Epithelial cell of prostate (primary cell): ENCODE measurements around the gene DAB1.

Experiments used
- DNase-seq: peaks from one replicate; pipeline ENCODE4 v3.0.0-alpha.2; 2011; ENCODE audit warnings: low read depth, low spot score
- H3K27ac ChIP-seq: fragments of 450-650 bp; 2 replicates; pipeline ENCODE4 v1.5.1; 2017; ENCODE audit warnings: mild to moderate bottlenecking

DAB1 gene

DNA sequence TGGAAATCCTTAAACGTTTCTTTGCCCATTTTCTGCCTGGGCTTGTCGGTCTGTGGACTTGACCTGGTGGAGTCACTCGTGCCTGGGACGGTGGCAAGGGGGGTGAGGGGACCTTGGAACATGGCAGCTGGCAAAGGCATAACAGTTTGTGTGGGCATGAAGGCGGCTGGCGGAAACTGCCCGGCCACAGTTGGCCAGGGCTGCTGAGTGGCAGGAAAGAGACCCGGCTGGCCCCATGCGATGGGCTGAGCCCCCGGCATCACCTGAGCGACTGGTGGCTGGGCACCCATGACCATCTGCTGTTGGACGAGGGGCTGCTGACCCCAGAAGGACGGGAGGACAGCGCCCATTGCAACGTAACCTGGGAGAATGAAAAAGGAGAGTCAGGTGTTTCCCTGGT, 408.8 kb downstream of the DAB1 start:
- H3K27ac ChIP-seq, result no peak overlapping the region
- DNase-seq, result no peak

DNA sequence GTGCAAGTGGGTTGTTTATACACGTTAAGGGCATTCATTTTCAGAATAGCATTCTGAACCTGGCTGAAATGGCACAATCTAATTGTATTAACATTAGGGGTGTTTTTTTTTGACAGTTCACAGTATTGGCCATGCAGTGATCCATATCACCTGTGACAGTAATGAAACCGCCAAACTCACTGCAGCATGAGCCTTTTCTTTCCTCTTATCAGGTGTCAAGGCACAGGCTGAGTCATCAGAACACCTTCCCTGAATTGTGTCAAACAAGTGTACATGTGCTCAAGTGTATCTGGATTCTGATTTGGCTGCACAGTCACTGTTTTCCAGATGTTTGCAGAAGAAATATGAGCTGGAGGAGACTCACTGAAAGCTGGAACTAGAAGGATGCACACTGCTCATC, 410.3 kb downstream of the DAB1 start:
- DNase-seq, result no peak
- H3K27ac ChIP-seq, result no peak overlapping the region

GRCh38 chr1:57012315-57012714, 411.5 kb downstream of the DAB1 start:
- no peak for DNase-seq
- no peak overlapping the region for H3K27ac ChIP-seq

DNA sequence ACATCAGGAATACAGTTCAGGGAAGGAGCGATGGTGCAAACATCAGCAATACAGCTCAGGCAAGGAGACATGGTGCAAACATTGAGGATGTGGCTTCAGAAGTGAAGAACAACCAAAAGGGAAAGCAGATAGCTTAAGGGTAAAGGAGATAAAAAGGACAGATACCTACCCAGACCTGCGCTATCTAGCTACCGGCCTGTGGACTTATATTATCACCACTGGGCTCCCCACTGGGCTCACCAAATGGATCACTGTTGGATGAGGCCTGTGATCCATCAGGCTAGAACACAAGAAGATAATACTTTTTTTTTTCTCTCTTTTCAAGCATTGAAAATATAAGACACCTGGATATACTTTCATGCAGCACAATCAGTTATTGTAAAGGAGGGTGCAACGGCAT, 413.3 kb downstream of the DAB1 start:
- H3K27ac ChIP-seq, result no peak overlapping the region
- no peak for DNase-seq

DNA sequence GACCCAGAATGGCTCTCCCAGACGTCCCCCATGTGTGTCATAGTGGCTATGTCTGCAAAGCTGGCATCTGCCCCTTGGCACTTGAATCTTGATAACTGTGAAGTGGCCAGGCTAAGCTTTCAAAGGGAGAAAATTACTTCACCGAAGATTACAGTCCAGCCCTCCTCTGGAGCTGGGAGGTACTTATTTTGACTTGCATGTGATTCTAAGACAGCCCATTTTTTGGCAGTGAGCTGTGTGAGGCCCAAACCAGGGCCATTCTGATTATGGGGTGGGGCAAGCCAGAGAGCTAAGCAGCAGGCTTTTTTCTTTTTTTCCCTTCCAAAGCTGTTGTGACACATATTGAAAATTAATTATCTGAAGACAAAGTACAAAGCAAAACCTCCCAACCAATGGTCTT, 415.9 kb downstream of the DAB1 start:
- DNase-seq, result no peak
- H3K27ac ChIP-seq, result no peak overlapping the region

GRCh38 chr1:57007472-57007871, 416.4 kb downstream of the DAB1 start:
- no peak overlapping the region for H3K27ac ChIP-seq
- DNase-seq, result no peak

DNA sequence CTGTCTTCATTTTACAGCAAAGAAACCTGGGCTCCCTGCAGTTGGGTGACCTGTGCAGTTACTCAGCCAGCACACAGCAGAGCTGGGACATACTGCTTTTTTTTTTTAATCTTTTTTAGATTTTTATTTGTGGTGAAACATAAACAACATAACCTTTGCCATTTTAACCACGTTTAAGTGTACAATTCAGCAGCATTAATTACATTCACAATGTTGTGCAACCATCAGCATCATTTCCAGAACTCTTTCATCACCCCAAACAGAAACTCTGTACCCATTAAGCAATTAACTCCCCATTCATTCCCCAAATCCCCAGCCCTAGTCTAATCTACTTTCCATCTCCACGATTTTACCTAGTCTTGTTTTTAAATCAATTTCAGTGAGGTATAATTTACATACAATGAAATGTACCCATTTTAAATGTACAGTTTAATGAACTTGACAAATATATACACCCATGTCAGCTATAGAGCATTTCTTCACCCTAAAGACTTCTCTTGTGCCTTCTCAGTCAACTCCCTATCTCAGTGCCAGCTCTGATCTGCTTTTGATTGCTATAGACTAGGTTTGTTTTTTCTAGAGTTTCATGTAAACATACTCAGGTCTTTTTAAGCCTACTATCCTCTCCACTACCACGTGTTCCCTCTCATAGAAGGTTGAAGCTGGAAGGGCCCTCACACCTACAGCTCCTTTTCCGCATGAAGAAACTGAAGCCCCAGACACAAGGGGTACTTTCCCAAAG, 420.3 kb downstream of the DAB1 start:
- DNase-seq, result no peak
- H3K27ac ChIP-seq, result no peak overlapping the region

DNA sequence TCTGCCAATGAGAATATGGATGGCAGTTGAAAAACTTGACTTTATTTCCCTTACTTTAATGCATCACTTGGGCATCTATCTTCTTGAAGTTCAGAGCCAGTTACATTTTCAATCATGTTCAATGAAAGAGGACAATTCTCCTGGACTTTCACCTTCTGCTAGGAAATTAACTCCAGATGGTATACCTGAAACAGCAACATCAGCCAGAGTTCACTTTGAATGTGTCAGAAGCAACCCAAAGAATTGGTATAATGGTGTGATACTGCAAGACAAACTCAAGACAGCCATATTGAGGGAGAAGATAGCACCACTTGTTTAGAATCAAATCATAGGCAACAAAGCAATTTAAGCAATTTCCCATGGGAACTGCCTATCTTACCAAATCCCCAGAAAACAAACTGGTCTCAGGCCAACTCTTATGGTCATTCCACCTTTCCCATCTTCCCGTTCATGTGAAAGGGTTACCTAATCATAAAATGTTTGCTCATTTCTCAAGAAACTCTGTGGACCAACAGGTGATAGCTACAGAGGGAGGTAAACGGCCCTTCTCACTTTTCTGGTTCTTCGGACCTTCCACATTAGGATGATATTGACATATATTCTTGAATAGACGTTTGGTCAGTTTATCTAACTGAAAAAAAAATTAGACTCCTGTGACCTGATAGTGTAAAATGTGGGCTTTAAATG, 428.3 kb downstream of the DAB1 start:
- no peak overlapping the region for H3K27ac ChIP-seq
- DNase-seq, result no peak

DNA sequence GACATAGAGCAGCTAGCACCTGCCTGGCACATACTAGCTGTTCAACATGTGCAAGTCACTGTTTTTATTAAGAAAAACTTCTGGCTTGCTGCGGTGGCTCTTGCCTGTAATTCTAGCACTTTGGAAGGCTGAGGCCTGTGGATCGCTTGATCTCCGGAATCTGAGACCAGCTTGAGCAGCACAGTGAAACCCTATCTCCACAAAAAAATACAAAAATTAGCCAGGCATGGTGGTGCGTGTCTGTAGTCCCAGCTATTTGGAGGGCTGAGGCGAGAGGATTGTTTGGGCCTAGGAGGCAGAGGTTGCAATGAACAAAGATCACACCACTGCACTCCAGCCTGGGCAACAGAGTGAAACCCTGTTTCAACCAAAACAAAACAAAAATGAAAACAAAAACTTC, 430.4 kb downstream of the DAB1 start:
- no peak overlapping the region for H3K27ac ChIP-seq
- no peak for DNase-seq

DNA sequence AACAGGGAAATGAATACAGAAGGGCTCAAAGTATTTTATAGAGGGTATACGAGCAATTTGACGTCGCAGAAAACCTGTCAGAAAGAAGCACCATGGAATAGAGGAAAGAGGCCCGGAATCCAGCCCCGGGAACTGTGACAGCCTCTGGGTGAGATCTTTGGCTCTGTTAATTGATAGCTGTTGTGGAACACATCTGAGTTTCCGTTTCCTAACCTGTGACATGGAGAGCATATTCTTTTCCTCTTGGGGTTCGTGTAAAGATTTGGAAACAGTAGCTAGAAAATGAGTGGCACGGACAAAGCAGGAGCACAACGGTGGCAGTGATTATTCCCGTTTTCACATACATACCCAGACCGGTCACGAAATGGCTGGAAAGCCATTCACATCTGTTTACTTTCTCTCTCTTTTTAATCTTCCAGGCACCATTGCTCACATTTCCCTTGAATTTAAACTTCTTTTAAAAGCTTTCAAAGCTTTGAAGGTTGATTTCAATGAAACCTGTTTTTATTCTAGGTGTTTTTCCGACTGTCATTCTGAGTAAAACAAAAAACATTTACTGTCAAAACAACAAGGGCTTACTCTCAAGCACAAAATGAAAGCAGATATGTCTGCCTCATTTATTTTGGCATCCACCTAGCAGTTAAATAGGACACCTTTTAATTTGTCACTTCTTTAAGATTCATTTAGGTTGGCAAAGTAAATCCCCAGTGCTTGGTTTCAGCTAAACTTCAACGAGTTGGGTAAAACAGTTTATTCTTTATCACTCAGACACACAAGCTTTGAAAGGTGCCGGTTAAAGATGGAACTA, 431.3 kb downstream of the DAB1 start:
- H3K27ac ChIP-seq, result no peak overlapping the region
- DNase-seq, result no peak

DNA sequence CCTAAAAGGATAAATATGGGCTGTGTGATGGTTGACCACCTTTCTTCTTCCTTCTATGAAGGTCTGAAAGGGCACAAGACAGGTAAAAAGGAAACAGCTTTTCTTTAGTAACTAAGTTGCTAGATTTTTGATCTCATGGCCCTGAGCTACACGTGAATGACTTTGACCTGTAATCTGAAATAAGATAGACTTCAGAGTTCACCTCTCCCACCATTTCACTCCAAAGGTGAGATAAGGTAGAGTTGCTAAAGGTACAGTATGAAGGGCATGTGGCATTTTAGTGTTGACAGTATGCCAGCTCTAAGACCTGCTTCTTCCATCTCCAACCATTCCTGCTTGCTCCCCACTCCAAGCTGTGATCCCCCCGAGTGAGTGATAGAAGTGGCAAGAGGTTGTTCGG, 432.3 kb downstream of the DAB1 start:
- DNase-seq, result no peak
- H3K27ac ChIP-seq, result no peak overlapping the region

DNA sequence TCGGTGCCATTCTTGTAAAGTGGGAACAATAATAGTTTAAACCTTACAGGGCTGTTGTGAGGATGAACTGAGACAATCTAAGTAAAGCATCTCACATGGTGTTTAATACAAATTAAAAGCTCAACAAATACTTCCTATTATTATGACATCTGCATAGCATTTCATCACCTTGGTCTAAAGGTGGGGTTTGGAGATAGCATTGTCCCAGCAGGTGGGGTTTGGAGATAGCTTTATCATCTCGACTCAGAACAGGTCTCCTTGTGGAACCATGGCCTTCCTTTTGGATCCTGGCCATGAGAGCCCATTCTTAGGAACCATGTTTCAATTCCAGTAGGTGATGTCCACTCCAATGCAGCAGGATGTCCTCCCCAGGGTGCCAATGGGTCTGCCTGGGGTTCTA, 437.5 kb downstream of the DAB1 start:
- DNase-seq, result no peak
- H3K27ac ChIP-seq, result no peak overlapping the region

- no peak for DNase-seq
- H3K27ac ChIP-seq, result no peak overlapping the region
Measured at GRCh38 chr1:56985857-56986256, 438.0 kb downstream of the DAB1 start.

- no peak overlapping the region for H3K27ac ChIP-seq
Measured at GRCh38 chr1:56983484-56983883, 440.4 kb downstream of the DAB1 start.

DNA sequence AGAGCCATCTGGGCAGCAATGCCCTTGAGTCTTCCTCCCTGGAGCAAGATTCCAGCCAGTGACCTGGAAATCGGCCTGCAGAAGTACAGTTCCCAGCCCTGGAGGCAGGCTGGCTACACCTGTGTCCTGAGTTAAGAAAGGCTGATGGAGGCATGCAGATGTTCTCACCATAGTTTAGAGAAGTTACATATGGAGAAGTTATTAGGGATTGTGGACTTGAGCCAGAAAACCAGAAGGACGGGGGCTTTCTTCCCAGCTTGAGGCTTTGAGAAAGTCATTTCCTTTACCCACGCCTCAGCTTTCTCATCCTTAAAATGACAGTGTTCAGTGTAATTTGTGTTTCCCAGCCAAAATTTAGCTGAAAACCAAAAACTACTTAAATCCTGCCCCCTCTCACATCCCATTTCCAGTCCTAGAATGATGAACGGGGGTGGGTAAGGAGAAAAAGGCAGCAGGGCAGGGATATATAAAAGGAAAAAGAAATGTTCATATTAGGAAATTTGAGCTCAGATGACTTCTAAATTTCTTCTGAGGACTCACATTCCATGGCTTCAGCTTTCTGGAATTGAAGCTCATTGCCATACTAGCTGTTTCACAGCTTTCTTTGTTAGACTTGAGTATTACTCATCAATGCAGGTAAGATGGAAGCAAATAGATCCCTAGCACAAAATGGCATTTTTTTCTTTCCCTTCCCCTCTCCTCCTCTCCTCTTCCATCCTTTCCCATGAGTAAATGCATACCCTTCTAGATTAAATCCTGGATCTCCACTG, 443.7 kb downstream of the DAB1 start:
- H3K27ac ChIP-seq, result no peak overlapping the region
- no peak for DNase-seq

More at GRCh38 chr1:56983484-56983883, 440.4 kb downstream of the DAB1 start:
- DNase-seq, result no peak

GRCh38 chr1:56978819-56979218, 445.0 kb downstream of the DAB1 start:
- no peak overlapping the region for H3K27ac ChIP-seq
- no peak for DNase-seq

GRCh38 chr1:56977910-56978309, 445.9 kb downstream of the DAB1 start:
- H3K27ac ChIP-seq, result no peak overlapping the region
- no peak for DNase-seq

GRCh38 chr1:56975446-56975845, 448.4 kb downstream of the DAB1 start:
- DNase-seq, result no peak
- H3K27ac ChIP-seq, result no peak overlapping the region

GRCh38 chr1:56973923-56974742, 449.7 kb downstream of the DAB1 start:
- H3K27ac ChIP-seq, result peak overlapping the region; percentile 34
- peak; percentile 40 for DNase-seq

DNA sequence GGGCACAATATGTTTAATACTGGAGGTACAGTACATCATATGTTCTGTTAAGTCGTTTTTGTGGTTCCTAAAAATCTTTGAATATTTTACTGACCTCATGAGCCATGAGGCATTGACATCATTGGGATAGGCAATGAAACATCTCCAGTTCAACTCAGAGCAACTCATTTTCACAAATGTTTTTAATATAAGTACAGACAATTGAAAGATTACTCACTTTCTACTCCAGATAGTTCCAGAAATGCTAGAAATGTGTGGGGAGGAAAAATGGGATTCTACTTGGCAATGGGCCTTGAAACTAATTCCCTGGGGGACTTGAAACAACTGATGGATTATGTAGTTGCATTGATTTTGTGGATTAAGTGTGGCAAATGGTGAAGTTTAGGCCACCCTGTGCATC, 450.9 kb downstream of the DAB1 start:
- no peak for DNase-seq
- H3K27ac ChIP-seq, result no peak overlapping the region
